H1 (cell line): Measurements from ENCODE around the gene TAF8. TPM values are rescaled to one million over a fixed set of nuclear protein-coding genes. Genes with fewer than 3 reads are reported as not detected.

Experiments
- CTCF ChIA-PET: fragments of 300-600 bp; sonication (Branson Sonifier 250); formaldehyde crosslinking; loops from one replicate; lab custom pipeline; 2021; ENCODE audit not compliant: partially characterized antibody; lab: Charles Lee
- POLR2A ChIA-PET: fragments of 300-600 bp; sonication (Branson Sonifier 250); formaldehyde crosslinking; loops from one replicate; lab custom pipeline; 2021; ENCODE audit warnings: inconsistent platforms; ENCODE audit not compliant: partially characterized antibody; lab: Charles Lee
- DNase-seq, 2 experiments: peaks; one replicate each; pipeline versions ENCODE4 v3.0.0 to v3.0.0-alpha.2; 2010 to 2022; ENCODE audit warnings: low spot score in 2 of 2, low read depth in 1 of 2, mixed read lengths in 1 of 2
- FAIRE-seq: peaks from 2 replicates; lab custom pipeline; 2011; peaks lifted over from hg19 to GRCh38; lab: Jason Lieb, UNC
- H2AFZ ChIP-seq: 2 replicates; pipeline ENCODE4 v1.8.1; 2012; ENCODE audit warnings: low read length, inconsistent platforms
- H2AK5ac ChIP-seq: 2 replicates; pipeline ENCODE4 v1.6.1; 2013; ENCODE audit warnings: low read depth, low read length
- H2BK120ac ChIP-seq: replicated peaks from 2 replicates; pipeline ENCODE3; 2013; ENCODE audit warnings: low read depth, low read length, inconsistent platforms
- H2BK12ac ChIP-seq: 2 replicates; pipeline ENCODE4 v1.6.1; 2013; ENCODE audit warnings: low read depth, low read length
- H2BK15ac ChIP-seq: 2 replicates; pipeline ENCODE4 v1.6.1; 2013; ENCODE audit warnings: low read length
- H2BK20ac ChIP-seq: 2 replicates; pipeline ENCODE4 v1.6.1; 2013; ENCODE audit warnings: low read length
- H2BK5ac ChIP-seq: 2 replicates; pipeline ENCODE4 v1.6.1; 2013; ENCODE audit warnings: low read depth, low read length
- H3K14ac ChIP-seq: 2 replicates; pipeline ENCODE4 v1.6.1; 2013; ENCODE audit warnings: inconsistent platforms; ENCODE audit not compliant: insufficient read length
- H3K18ac ChIP-seq: 2 replicates; pipeline ENCODE4 v1.6.1; 2013; ENCODE audit warnings: low read length; ENCODE audit errors: extremely low read depth
- H3K23ac ChIP-seq: 2 replicates; pipeline ENCODE4 v1.6.1; 2013; ENCODE audit warnings: inconsistent platforms; ENCODE audit not compliant: insufficient read length
- H3K23me2 ChIP-seq: 2 replicates; pipeline ENCODE4 v1.6.1; 2013; ENCODE audit warnings: low read depth, low read length
- H3K27ac ChIP-seq: 2 replicates; pipeline ENCODE4 v1.6.1; 2011; ENCODE audit warnings: low read depth, low read length, inconsistent platforms
- H3K27me3 ChIP-seq, 4 experiments: replicated peaks in 1 of 4; 1 replicate in 1 of 4; 2 replicates in 3 of 4; pipeline versions ENCODE4 v1.6.1 to v1.8.1; 2011 to 2013; ENCODE audit warnings: low read length in 3 of 4, mild to moderate bottlenecking in 3 of 4, inconsistent platforms in 2 of 4, mixed read lengths in 2 of 4, moderate library complexity in 1 of 4; ENCODE audit not compliant: control insufficient read depth in 3 of 4, insufficient read depth in 3 of 4; ENCODE audit errors: extremely low read depth in 1 of 4
- H3K36me3 ChIP-seq, 4 experiments: 2 replicates each; pipeline versions ENCODE4 v1.6.1 to v1.8.1; 2011 to 2013; ENCODE audit warnings: mild to moderate bottlenecking in 4 of 4, low read length in 3 of 4, moderate library complexity in 2 of 4, control low read depth in 1 of 4, inconsistent platforms in 1 of 4; ENCODE audit not compliant: insufficient read depth in 4 of 4, control insufficient read depth in 2 of 4
- H3K4ac ChIP-seq: replicated peaks from 2 replicates; pipeline ENCODE3; 2013; ENCODE audit warnings: low read length, low read depth, mixed read lengths, inconsistent platforms; ENCODE audit not compliant: insufficient read length
- H3K4me1 ChIP-seq, 4 experiments: replicated peaks in 1 of 4; 1 replicate in 1 of 4; 2 replicates in 3 of 4; pipeline versions ENCODE4 v1.6.1 to v1.8.1; 2011 to 2013; ENCODE audit warnings: low read length in 3 of 4, inconsistent platforms in 2 of 4, mixed read lengths in 1 of 4; ENCODE audit not compliant: insufficient read depth in 4 of 4, control insufficient read depth in 3 of 4
- H3K4me2 ChIP-seq, 2 experiments: 2 replicates each; pipeline versions ENCODE4 v1.6.1 to v1.8.1; 2011 to 2013; ENCODE audit warnings: low read depth in 2 of 2, low read length in 2 of 2, control low read depth in 1 of 2, inconsistent platforms in 1 of 2, mild to moderate bottlenecking in 1 of 2; ENCODE audit not compliant: insufficient read depth in 1 of 2
- H3K4me3 ChIP-seq, 4 experiments: fragments of 200-600, 300-600 bp in 1 of 4; sonication (generic), shearing (Covaris generic), sonication (Bioruptor Twin) in 1 of 4; 2 replicates each; pipeline versions ENCODE4 v1.5.1 to v1.8.1; 2011 to 2016; ENCODE audit warnings: low read length in 4 of 4, low read depth in 3 of 4, control low read depth in 2 of 4, inconsistent platforms in 2 of 4, mild to moderate bottlenecking in 2 of 4, mixed read lengths in 1 of 4, moderate library complexity in 1 of 4; ENCODE audit not compliant: insufficient read depth in 2 of 4; ENCODE audit errors: extremely low read depth in 1 of 4
- H3K56ac ChIP-seq: replicated peaks from 2 replicates; pipeline ENCODE3; 2013; ENCODE audit warnings: low read depth, mild to moderate bottlenecking, mixed read lengths, low read length, inconsistent platforms; ENCODE audit not compliant: insufficient read length
- H3K79me1 ChIP-seq: 2 replicates; pipeline ENCODE4 v1.6.1; 2013; ENCODE audit warnings: low read depth, low read length, control low read depth
- H3K79me2 ChIP-seq, 2 experiments: 2 replicates each; pipeline versions ENCODE4 v1.6.1 to v1.8.1; 2012 to 2013; ENCODE audit warnings: low read length in 2 of 2, mild to moderate bottlenecking in 2 of 2, inconsistent platforms in 1 of 2; ENCODE audit not compliant: insufficient read depth in 2 of 2, control insufficient read depth in 1 of 2
- H3K9ac ChIP-seq, 4 experiments: replicated peaks in 1 of 4; 1 replicate in 1 of 4; 2 replicates in 3 of 4; pipeline versions ENCODE4 v1.6.1 to v1.8.1; 2011 to 2013; ENCODE audit warnings: low read depth in 3 of 4, low read length in 3 of 4, control low read depth in 2 of 4, mild to moderate bottlenecking in 2 of 4, moderate library complexity in 2 of 4, inconsistent platforms in 1 of 4; ENCODE audit errors: extremely low read depth in 1 of 4
- H3K9me3 ChIP-seq, 2 experiments: 2 replicates each; pipeline versions ENCODE4 v1.6.1 to v1.8.1; 2012 to 2013; ENCODE audit warnings: mild to moderate bottlenecking in 2 of 2, moderate library complexity in 2 of 2, control low read depth in 1 of 2, inconsistent platforms in 1 of 2, low read depth in 1 of 2, low read length in 1 of 2, mixed read lengths in 1 of 2; ENCODE audit not compliant: insufficient read depth in 2 of 2
- H4K20me1 ChIP-seq, 2 experiments: replicated peaks in 1 of 2; 2 replicates each; pipeline versions ENCODE3 to v1.8.1; 2011 to 2013; ENCODE audit warnings: inconsistent platforms in 2 of 2, low read length in 2 of 2, mild to moderate bottlenecking in 1 of 2; ENCODE audit not compliant: insufficient read depth in 2 of 2, control insufficient read depth in 1 of 2
- H4K5ac ChIP-seq: 2 replicates; pipeline ENCODE4 v1.6.1; 2013; ENCODE audit warnings: low read length, low read depth, mixed read lengths, inconsistent platforms; ENCODE audit not compliant: insufficient read length
- H4K8ac ChIP-seq: 2 replicates; pipeline ENCODE4 v1.8.0; 2013; ENCODE audit warnings: mild to moderate bottlenecking, moderate library complexity, low read length, inconsistent platforms; ENCODE audit not compliant: insufficient read depth; ENCODE audit errors: extremely low read depth
- H4K91ac ChIP-seq: replicated peaks from 2 replicates; pipeline ENCODE3; 2013; ENCODE audit warnings: low read length, mixed read lengths, inconsistent platforms; ENCODE audit not compliant: insufficient read length
- EP300 ChIP-seq, 2 experiments: IDR thresholded peaks; 1 replicate in 1 of 2; 2 replicates in 1 of 2; pipeline ENCODE4 v1.6.1; 2011 to 2012; ENCODE audit warnings: low read depth in 2 of 2, low read length in 2 of 2, mild to moderate bottlenecking in 2 of 2, borderline replicate concordance in 1 of 2, inconsistent platforms in 1 of 2, moderate library complexity in 1 of 2
- KDM4A ChIP-seq: IDR thresholded peaks from one replicate; pipeline ENCODE4 v1.7.1; 2012; ENCODE audit warnings: low read depth, mild to moderate bottlenecking, moderate library complexity, low read length, inconsistent platforms; ENCODE audit not compliant: severe bottlenecking
- SP1 ChIP-seq: IDR thresholded peaks from 2 replicates; pipeline ENCODE4 v1.6.1; 2011; ENCODE audit warnings: low read depth, low read length
- SP2 ChIP-seq: IDR thresholded peaks from 2 replicates; pipeline ENCODE4 v1.6.1; 2012; ENCODE audit warnings: mild to moderate bottlenecking, low read length, inconsistent platforms
- WGBS, 2 experiments: shearing (Covaris generic) in 1 of 2; methylation state at CpG; one replicate each; pipeline versions ENCODE4 v1.1.6 to v1.1.7; 2013 to 2015; ENCODE audit warnings: low lambda C conversion rate in 2 of 2, mixed read lengths in 2 of 2, inconsistent platforms in 1 of 2, low coverage in 1 of 2, missing lambda C conversion rate in 1 of 2; ENCODE audit not compliant: insufficient replicate concordance in 2 of 2, insufficient coverage in 1 of 2, insufficient read length in 1 of 2; ENCODE audit errors: extremely low coverage in 1 of 2, missing lambda C conversion rate in 1 of 2; 5-methylcytosine and 5-hydroxymethylcytosine counted together
- polyA plus RNA-seq, 7 experiments: library from polyadenylated mRNA; depleted of rRNA in 3 of 7; stranded (reverse) in 5 of 7; unstranded in 2 of 7; fragments of >200 nt in 5 of 7; fragments of 200-250 nt in 2 of 7; gene quantifications; 1 replicate in 5 of 7; 2 replicates in 1 of 7; 4 replicates in 1 of 7; pipeline versions ENCODE4 v1.2.1 to v1.2.3, GENCODE V29; 2011 to 2013; ENCODE audit warnings: missing spikeins in 2 of 7, mixed read lengths in 2 of 7
- total RNA-seq: library from RNA; stranded (reverse); fragmentation: NEBNext Ultra II Directional; extraction: Animal tissue kit (Norgen Biotek cat#: 25700); gene quantifications from 2 replicates; pipeline ENCODE4 v1.2.1, GENCODE V29; 2021

Gene TAF8
- total and polyA plus RNA-seq, 2 of the 8 experiments (the other 6 are each of a cell fraction or from before 2014, with no cell fraction given) = 32.2 to 34.0 TPM

GRCh38 chr6:42078386-42078785 is 28.1 kb downstream of the TAF8 start:
- WGBS, 2 experiments = 93% methylated on average over 11 of the region's 11 CpGs; no CpG with 5 or more reads in 1 of the 2 experiments
- Histone ChIP-seq H2BK5ac (no peak overlapping the region), H2BK15ac (no peak overlapping the region), H3K9ac (no peak overlapping the region), H2AFZ (no peak overlapping the region), H4K5ac (no peak overlapping the region), H2BK120ac (no peak overlapping the region), H3K36me3 (peaks cover 3 to 21% (median 14%) of the 10 kb centered on the region in 4 experiments; a peak in 7 of 8 replicates), H3K9me3 (no peaks in the 10 kb centered on the region), H3K56ac (no peak overlapping the region), H3K27me3 (no peaks in the 10 kb centered on the region), H3K4me3 (no peak overlapping the region), H3K23me2 (no peaks in the 10 kb centered on the region), H3K14ac (no peak overlapping the region), H3K27ac (no peak overlapping the region), H3K4me2 (no peak overlapping the region), H3K79me2 (no peaks in the 10 kb centered on the region), H3K23ac (no peak overlapping the region), H4K91ac (no peak overlapping the region), H2AK5ac (no peak overlapping the region), H4K20me1 (peaks cover 0 to 4% of the 10 kb centered on the region in 2 experiments), H4K8ac (no peak overlapping the region), H2BK20ac (no peak overlapping the region), H3K18ac (no peak overlapping the region), H3K4me1 (no peaks in the 10 kb centered on the region), H3K4ac (no peak overlapping the region), H2BK12ac (no peak overlapping the region), H3K79me1 (no peaks in the 10 kb centered on the region)
- ChIA-PET POLR2A (interaction anchor here (0.6 to 2.3 kb wide), 3 partner anchors 12 to 493 kb away, joined by 3 to 7 read pairs (median 6); no protein-coding TSS in a partner anchor), CTCF (interaction anchor here (0.6 to 18.4 kb wide), 7 partner anchors 11 to 137 kb away, joined by 3 to 313 read pairs (median 6); no protein-coding TSS in a partner anchor)
- FAIRE-seq (no peak), DNase-seq (no peak)
- TF ChIP-seq SP2 (no peak), EP300 (IDR thresholded peaks at IDR 0.05; ENCODE audit: borderline replicate concordance in 1 of 2, low read depth in 2 of 2, low read length in 2 of 2) (no peak), SP1 (no peak), KDM4A (no peak)
